Cardiac muscle cell (in vitro differentiated cells and primary cell): ENCODE measurements around the gene LRMDA. TPM values are rescaled to one million over a fixed set of nuclear protein-coding genes. Genes with fewer than 3 reads are reported as not detected.

Experiments used
- DNase-seq, 2 donors: peaks; one replicate each; pipeline versions ENCODE4 v3.0.0 to v3.0.0-alpha.2; 2010 to 2017; ENCODE audit warnings: low read depth in 1 of 2, low spot score in 1 of 2
- H3K27ac ChIP-seq: fragments of 200-600 bp; sonication (generic); 2 replicates; pipeline ENCODE4 v1.5.1; 2016
- H3K27me3 ChIP-seq: fragments of 200-600 bp; sonication (generic); 2 replicates; pipeline ENCODE4 v1.6.0; 2016; ENCODE audit warnings: control low read depth
- H3K36me3 ChIP-seq: fragments of 200-600 bp; sonication (generic); 2 replicates; pipeline ENCODE4 v1.5.1; 2016; ENCODE audit warnings: control low read depth
- H3K4me1 ChIP-seq: fragments of 200-600 bp; sonication (generic); 2 replicates; pipeline ENCODE4 v1.8.1; 2017; ENCODE audit warnings: low read depth, mild to moderate bottlenecking, mixed run types
- H3K4me3 ChIP-seq: fragments of 200-600 bp; sonication (generic); 2 replicates; pipeline ENCODE4 v1.5.1; 2016; ENCODE audit warnings: mild to moderate bottlenecking
- H3K9me3 ChIP-seq: fragments of 200-600 bp; sonication (generic); 2 replicates; pipeline ENCODE4 v1.5.1; 2017; ENCODE audit warnings: low read depth, mild to moderate bottlenecking, control low read depth
- polyA plus RNA-seq: library from polyadenylated mRNA; unstranded; fragments of >200 nt; fragmentation: Nextera tagmentation; extraction: Ambion mirVana; gene quantifications from 2 replicates; pipeline ENCODE4 v1.2.1, GENCODE V29; 2016
- total RNA-seq: library from RNA; depleted of rRNA; stranded (reverse); fragments of >200 nt; gene quantifications from 2 replicates; pipeline ENCODE4 v1.2.3, GENCODE V29; 2016
- TF ChIP-seq, protein P1 (sequence below): IDR thresholded peaks from 2 replicates; pipeline ENCODE4 v1.5.1; 2012; ENCODE audit warnings: low read depth, mild to moderate bottlenecking, low read length

LRMDA gene
- total and polyA plus RNA-seq, 2 experiments from 2014 or later: 6.2 to 11.7 TPM

DNA sequence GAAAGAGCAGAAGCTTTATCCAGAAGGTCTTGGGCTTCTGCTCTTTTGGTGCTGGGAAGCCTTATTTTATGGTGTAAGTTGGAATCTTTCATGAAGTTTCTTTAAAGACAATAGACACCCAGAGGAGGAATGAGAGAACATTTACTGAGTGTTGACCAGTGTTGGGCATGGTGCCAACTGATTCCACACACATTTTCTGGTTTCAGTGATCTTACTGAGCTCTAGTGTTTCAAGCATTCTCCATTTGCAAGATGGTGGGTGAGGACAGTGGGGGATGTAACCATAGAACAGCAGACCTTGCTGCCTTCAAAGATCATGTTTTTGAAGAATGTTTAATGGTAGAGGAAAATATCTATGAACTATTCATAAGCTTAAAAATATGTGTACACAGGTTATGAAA, 114.6 kb downstream of the LRMDA start:
- peaks cover 8% of the 10 kb centered on the region for H3K4me1 ChIP-seq
- no peaks in the 10 kb centered on the region for H3K36me3 ChIP-seq

DNA sequence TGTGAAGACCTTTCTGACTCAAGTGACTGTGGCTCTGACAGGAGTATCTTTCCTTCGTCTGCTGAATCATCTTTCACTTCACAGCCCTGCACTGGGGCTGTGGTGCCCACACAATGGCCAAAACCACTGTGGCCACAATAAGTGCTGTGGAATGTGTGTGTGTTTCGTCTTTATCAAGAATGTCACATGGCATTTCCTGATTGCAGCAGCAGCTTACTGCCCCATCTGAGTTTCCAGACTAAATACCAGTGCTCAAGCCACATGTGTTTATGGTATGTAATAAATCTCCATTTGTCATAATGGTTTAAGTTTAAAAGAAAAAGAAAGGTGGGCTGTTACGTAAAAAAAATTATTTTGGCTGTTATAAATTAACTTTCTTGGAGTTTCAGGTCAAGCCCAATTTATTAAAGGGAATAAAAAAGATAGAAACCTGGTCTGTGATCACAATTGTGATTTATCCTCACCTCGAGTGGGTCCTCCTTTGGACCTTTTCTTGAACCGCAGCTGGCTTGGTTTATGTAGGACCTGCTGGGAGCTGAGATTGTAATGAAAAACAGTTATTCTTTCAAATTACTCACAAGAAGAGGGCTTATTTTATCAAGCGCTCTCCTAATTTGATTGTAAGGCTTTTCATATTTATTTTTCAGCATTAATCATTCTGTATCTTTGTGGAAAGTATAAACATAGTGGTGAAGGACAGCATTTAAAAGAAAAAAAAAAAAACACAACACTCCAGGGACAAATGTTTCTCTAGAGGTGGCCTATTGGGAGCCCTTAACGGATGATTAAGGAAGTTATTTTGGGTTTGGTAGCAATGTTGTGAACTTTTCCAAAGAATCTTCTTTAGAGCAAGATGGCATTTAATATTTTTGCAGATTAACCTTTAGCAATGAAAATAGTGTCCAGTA, 116.2 kb downstream of the LRMDA start:
- peak; percentile 34 to 82 for DNase-seq
- peaks cover 8% of the 10 kb centered on the region for H3K4me1 ChIP-seq
- TF ChIP-seq, protein P1, sequence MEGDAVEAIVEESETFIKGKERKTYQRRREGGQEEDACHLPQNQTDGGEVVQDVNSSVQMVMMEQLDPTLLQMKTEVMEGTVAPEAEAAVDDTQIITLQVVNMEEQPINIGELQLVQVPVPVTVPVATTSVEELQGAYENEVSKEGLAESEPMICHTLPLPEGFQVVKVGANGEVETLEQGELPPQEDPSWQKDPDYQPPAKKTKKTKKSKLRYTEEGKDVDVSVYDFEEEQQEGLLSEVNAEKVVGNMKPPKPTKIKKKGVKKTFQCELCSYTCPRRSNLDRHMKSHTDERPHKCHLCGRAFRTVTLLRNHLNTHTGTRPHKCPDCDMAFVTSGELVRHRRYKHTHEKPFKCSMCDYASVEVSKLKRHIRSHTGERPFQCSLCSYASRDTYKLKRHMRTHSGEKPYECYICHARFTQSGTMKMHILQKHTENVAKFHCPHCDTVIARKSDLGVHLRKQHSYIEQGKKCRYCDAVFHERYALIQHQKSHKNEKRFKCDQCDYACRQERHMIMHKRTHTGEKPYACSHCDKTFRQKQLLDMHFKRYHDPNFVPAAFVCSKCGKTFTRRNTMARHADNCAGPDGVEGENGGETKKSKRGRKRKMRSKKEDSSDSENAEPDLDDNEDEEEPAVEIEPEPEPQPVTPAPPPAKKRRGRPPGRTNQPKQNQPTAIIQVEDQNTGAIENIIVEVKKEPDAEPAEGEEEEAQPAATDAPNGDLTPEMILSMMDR: no peak
- H3K27me3 ChIP-seq: no peaks in the 10 kb centered on the region
- no peak overlapping the region for H3K4me3 ChIP-seq
- H3K9me3 ChIP-seq: no peaks in the 10 kb centered on the region
- H3K36me3 ChIP-seq: no peaks in the 10 kb centered on the region
- H3K27ac ChIP-seq: no peak overlapping the region

More for the DNA sequence above, 114.6 kb downstream of the LRMDA start:
- DNase-seq: peak; percentile 3 to 28
- TF ChIP-seq, protein P1: no peak
- H3K27ac ChIP-seq: no peak overlapping the region
- no peaks in the 10 kb centered on the region for H3K9me3 ChIP-seq
- no peaks in the 10 kb centered on the region for H3K27me3 ChIP-seq
- no peak overlapping the region for H3K4me3 ChIP-seq

DNA sequence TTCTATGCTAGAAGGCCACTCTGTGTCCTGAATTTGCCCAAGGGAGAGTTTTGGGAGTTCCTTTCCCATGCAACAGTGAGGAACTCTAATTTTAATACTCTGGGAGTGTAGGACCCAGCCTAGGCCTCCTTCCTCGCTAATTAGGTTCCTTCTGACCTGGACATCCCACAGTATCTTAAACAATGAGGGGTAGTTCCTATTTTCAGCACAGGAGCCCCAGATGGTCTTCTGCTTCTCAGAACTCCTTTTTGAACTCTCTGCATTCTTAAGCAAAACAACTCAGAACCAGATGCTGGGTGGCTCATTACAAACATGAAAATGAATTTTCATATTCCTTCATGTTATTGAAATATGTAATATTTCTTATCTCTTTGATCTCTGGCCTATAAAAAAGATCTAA, 116.9 kb downstream of the LRMDA start:
- Histone ChIP-seq H3K9me3 (no peaks in the 10 kb centered on the region), H3K36me3 (no peaks in the 10 kb centered on the region), H3K4me1 (peaks cover 8% of the 10 kb centered on the region), H3K4me3 (no peak overlapping the region), H3K27me3 (no peaks in the 10 kb centered on the region), H3K27ac (no peak overlapping the region)
- TF ChIP-seq, protein P1: no peak
- DNase-seq: no peak

DNA sequence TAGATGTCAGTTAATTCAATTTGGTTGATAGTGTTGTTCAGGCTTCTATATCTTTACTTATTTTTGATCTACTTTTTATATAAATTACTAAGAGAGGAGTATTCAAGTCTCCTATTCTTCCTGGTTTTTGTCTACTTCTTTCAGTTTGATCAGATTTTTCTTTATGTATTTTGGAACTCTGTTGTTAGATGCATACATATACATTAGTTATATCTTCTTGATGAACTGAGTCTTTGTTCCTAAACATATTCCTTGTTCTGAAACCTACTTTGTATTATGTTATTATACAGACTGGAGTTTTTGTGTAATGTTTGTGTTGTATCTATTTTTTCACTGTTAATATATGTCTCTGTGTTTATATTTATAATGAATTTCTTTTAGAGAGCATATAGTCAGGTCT, 118.8 kb downstream of the LRMDA start:
- Histone ChIP-seq H3K4me1 (peaks cover 8% of the 10 kb centered on the region), H3K4me3 (no peak overlapping the region), H3K36me3 (no peaks in the 10 kb centered on the region), H3K27ac (no peak overlapping the region), H3K27me3 (no peaks in the 10 kb centered on the region), H3K9me3 (no peaks in the 10 kb centered on the region)
- TF ChIP-seq, protein P1: no peak
- no peak for DNase-seq

DNA sequence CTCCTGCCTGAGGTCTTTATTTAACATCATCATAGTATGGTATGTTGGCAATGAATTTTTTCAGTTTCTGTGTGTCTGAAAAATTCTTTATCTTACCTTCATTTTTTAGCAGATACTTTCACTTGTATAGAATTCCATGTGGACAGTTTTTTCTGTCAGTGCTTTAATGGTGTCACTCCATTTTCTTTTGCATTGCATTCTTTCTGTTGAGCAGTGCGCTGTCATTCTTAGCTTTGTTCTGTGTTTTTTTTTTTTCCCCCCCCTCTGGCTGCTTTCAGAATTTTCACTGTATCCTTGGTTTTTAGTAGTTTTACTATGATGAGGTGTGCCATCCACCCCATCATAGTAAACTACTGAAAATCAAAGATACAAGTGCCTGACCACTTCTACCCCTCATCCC, 120.7 kb downstream of the LRMDA start:
- TF ChIP-seq, protein P1: no peak
- Histone ChIP-seq H3K4me3 (no peak overlapping the region), H3K27ac (no peak overlapping the region), H3K27me3 (no peaks in the 10 kb centered on the region), H3K9me3 (no peaks in the 10 kb centered on the region), H3K4me1 (peaks cover 8% of the 10 kb centered on the region), H3K36me3 (no peaks in the 10 kb centered on the region)
- DNase-seq: no peak
